ENCODE measurements around the gene TTC27.
"Not testable (repeated sequence)": the region's sequence is repeated elsewhere in the genome, so short reads cannot be mapped to it uniquely, and the experiment has no call there.

The TTC27 gene

DNA sequence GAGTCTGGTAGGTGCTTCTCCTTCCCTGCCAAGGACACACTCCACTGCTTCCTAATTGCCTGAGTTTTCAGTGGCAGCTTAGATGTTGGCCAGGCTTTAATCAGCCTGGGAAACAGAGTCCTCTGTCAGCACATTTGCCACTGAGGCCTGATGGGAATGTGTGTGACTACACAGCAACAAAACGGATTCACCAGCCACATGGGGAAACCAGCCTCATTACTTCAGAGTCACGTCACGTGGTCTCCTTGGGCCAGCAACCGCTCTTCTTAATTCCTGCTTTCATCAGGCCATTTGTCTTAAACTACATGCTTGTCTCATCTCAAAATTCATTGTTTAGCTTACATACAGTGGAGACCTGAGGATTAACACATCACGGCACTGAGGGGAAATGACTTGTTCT, 225.0 kb downstream of the TTC27 start:
- no peak for DNase-seq (ENCODE audit: low read depth)

GRCh38 chr2:32856891-32857290, 229.0 kb downstream of the TTC27 start:
- DNase-seq (ENCODE audit: low read depth): no peak

DNA sequence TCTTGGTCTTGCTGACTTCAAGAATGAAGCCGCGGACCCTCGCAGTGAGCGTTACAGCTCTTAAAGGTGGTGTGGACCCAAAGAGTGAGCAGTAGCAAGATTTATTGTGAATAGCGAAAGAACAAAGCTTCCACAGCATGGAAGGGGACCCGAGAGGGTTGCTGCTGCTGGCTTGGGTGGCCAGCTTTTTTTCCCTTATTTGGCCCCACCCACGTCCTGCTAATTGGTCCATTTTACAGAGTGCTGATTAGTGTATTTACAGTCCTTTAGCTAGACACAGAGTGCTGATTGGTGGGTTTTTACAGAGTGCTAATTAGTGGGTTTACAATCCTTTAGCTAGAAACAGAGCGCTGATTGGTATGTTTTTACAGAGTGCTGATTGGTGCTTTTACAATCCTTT, 230.9 kb downstream of the TTC27 start:
- DNase-seq (ENCODE audit: low read depth): no peak

GRCh38 chr2:32860385-32860784, 232.5 kb downstream of the TTC27 start:
- no peak for DNase-seq (ENCODE audit: low read depth)

DNA sequence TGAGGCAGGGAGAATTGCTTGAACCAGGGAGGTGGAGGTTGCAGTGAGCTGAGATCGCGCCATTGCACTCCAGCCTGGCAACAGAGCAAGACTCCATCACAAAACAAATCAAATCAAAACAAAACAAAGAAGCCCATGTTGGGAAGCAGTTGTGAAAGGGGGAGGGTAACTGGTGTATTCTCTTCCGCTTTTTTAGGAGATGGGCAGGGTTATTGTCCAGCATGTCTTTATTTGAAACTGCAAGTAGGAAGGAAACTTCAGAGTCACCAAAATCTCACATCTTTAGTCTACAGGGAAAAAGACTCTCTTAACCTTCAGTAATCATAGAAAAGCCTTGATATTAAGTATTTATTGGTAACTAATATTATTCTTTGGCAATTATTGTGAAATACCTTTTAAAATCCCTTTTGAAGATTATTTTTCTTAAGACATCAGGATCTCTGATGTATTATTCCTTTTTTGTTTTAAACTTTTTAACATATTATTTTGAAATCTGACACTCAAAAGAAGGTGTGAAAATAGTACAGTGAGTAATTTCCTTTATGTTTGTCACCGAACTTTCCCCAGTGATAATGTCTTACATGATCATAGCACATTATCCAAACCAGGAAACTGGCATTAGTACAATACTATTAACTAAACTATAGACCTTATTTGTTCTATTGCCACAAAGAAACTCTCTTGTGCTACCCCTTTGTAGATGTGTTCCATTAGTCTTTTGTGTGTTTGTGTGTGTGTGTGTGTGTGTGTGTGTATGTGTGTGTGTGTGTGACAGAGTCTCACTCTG, 234.6 kb downstream of the TTC27 start:
- DNase-seq (ENCODE audit: low read depth): no peak

- DNase-seq (ENCODE audit: low read depth): no peak
Measured at GRCh38 chr2:32863326-32863725, 235.5 kb downstream of the TTC27 start.

DNA sequence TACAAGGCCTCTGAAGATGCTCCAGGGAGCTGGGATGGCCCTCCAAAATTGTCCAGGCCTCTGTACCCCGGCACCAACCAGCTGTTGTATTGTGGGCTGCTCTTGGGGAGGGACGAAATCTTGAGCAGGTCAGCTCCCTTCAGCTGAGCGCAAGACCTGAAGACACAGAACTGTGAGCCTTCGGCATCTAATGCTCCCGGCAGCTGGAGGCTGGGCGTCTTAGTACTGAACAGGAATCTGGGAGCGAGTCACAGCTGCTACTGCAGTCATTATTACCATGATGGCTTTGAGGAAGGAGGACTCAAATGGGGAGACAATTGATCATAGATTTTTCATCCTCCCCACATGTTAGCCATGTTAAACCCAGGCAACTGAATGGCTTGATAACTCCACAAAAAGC, 236.0 kb downstream of the TTC27 start:
- no peak for DNase-seq (ENCODE audit: low read depth)

GRCh38 chr2:32864334-32865111, 236.7 kb downstream of the TTC27 start:
- DNase-seq (ENCODE audit: low read depth): no peak

DNA sequence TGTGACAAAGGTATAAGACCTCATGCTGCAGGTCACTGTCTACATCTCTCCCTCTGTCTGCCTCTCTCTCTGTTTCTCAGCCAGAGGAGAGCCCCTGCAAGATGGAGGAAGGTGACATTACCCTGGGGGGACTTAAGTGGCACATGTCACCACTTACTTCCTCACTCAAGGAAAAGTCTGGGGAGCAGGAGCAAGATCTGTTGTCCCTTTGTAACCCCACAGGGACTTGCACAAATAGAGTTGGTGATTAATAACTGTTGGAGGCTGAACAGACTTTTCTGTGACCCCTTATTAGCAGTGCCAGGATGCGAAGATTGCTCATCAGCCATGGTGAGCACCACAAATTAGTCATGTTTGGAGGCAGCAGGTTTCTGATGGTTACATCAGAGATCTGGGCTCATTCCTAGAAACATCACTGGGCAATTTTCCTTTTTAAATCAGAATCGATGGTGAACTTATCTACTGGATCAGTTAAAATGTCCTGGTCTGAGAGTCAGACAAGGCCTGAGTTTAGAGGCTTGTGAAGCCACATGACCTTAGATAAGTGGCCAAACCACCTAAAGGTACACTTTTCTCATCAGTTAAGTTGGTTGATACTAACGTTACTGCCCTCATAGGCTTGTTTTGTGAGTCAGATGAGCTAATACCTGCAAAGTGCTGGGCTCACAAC, 237.7 kb downstream of the TTC27 start:
- DNase-seq (ENCODE audit: low read depth): no peak

DNA sequence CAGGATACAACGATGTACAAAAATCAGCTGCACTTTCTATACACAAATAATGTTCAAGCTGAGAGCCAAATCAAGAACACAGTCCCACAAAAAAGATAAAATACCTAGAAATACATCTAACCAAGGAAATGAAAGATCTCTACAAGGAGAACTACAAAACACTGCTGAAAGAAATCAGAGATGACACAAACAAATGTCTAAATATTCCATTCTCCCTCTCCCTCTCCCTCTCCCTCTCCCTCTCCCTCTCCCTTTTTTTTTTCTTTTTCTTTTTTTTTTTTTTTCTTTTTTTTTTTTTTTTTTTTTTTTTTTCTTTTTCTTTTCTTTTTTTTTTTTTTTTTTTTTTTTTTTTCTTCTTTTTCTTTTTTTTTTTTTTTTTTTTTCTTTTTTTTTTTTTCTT, 238.6 kb downstream of the TTC27 start:
- not testable (repeated sequence) for DNase-seq (ENCODE audit: low read depth)

All from stimulated activated CD8-positive, alpha-beta memory T cell treated with anti-CD3 and anti-CD28 coated beads, Interleukin-12 subunit alpha, Interleukin-12 subunit beta, amount 100 ng/mL, for 1 hour (primary cell).